HUES48 (cell line): ENCODE results near the gene SHKBP1.

ENCODE experiments used
- H3K27ac ChIP-seq: one replicate; pipeline ENCODE4 v1.7.0; 2013; ENCODE audit warnings: low read depth, low read length, inconsistent platforms
- H3K27me3 ChIP-seq: 2 replicates; pipeline ENCODE4 v1.6.1; 2013; ENCODE audit warnings: mild to moderate bottlenecking, low read length; ENCODE audit not compliant: control insufficient read depth, insufficient read depth
- H3K36me3 ChIP-seq: 2 replicates; pipeline ENCODE4 v1.6.1; 2013; ENCODE audit warnings: low read length; ENCODE audit not compliant: control insufficient read depth, insufficient read depth
- H3K4me1 ChIP-seq: 2 replicates; pipeline ENCODE4 v1.6.1; 2013; ENCODE audit warnings: mild to moderate bottlenecking, low read length; ENCODE audit not compliant: control insufficient read depth, insufficient read depth
- H3K4me3 ChIP-seq: 2 replicates; pipeline ENCODE4 v1.5.1; 2013; ENCODE audit warnings: mild to moderate bottlenecking, low read depth, low read length
- H3K9ac ChIP-seq: 2 replicates; pipeline ENCODE4 v1.6.1; 2013; ENCODE audit warnings: mild to moderate bottlenecking, low read depth, low read length, moderate library complexity
- H3K9me3 ChIP-seq: 2 replicates; pipeline ENCODE4 v1.6.1; 2013; ENCODE audit warnings: low read length; ENCODE audit not compliant: control insufficient read depth, insufficient read depth

Gene SHKBP1

GRCh38 chr19:40571831-40572495, 4.7 kb upstream of the SHKBP1 start:
- H3K27me3 ChIP-seq: peaks cover 34% of the 10 kb centered on the region
- no peak overlapping the region for H3K27ac ChIP-seq
- no peak overlapping the region for H3K4me3 ChIP-seq
- H3K36me3 ChIP-seq: no peaks in the 10 kb centered on the region
- H3K9ac ChIP-seq: no peak overlapping the region
- no peaks in the 10 kb centered on the region; the same call in 1 of the 2 replicates for H3K4me1 ChIP-seq
- H3K9me3 ChIP-seq: no peaks in the 10 kb centered on the region

- Histone ChIP-seq H3K9ac (no peak overlapping the region), H3K36me3 (peaks cover 9% of the 10 kb centered on the region), H3K27ac (no peak overlapping the region), H3K9me3 (no peaks in the 10 kb centered on the region), H3K4me1 (no peaks in the 10 kb centered on the region), H3K27me3 (peaks cover under 1% of the 10 kb centered on the region; the same call in 1 of the 2 replicates), H3K4me3 (peak overlapping the region; percentile 81)
Measured at GRCh38 chr19:40575326-40575725, 1.3 kb upstream of the SHKBP1 start.

GRCh38 chr19:40576151-40576584, 505 bp upstream of the SHKBP1 start:
- no peaks in the 10 kb centered on the region for H3K27me3 ChIP-seq
- peak overlapping the region; percentile 30; the same call in 1 of the 2 replicates for H3K9ac ChIP-seq
- no peaks in the 10 kb centered on the region for H3K9me3 ChIP-seq
- no peak overlapping the region for H3K27ac ChIP-seq
- H3K4me3 ChIP-seq: peak overlapping the region; percentile 81
- H3K4me1 ChIP-seq: no peaks in the 10 kb centered on the region
- H3K36me3 ChIP-seq: peaks cover 17% of the 10 kb centered on the region

GRCh38 chr19:40578442-40578908, 1.8 kb downstream of the SHKBP1 start:
- H3K9ac ChIP-seq: no peak overlapping the region
- peak overlapping the region; percentile 81; the same call in 1 of the 2 replicates for H3K4me3 ChIP-seq
- no peaks in the 10 kb centered on the region for H3K27me3 ChIP-seq
- no peak overlapping the region for H3K27ac ChIP-seq
- H3K4me1 ChIP-seq: no peaks in the 10 kb centered on the region
- peaks cover 33% of the 10 kb centered on the region for H3K36me3 ChIP-seq
- no peaks in the 10 kb centered on the region for H3K9me3 ChIP-seq

DNA sequence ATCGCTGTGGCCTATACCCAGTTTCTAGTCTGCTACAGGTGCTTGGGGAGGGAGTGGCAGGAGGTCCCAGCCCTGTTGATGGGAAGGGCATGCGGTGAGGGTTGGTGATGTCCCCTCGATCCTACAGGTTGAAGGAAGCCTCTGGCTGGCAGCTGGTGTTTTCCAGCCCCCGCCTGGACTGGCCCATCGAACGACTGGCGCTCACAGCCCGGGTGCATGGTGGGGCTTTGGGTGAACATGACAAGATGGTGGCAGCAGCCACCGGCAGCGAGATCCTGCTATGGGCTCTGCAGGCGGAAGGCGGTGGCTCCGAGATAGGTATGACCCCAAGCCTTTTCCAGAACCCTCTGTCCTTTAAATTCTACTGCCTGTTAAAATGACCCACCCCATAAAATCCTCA, 3.9 kb downstream of the SHKBP1 start:
- Histone ChIP-seq H3K36me3 (peaks cover 44% of the 10 kb centered on the region), H3K27me3 (no peaks in the 10 kb centered on the region), H3K9ac (no peak overlapping the region), H3K9me3 (no peaks in the 10 kb centered on the region), H3K4me1 (no peaks in the 10 kb centered on the region), H3K4me3 (no peak overlapping the region), H3K27ac (no peak overlapping the region)

DNA sequence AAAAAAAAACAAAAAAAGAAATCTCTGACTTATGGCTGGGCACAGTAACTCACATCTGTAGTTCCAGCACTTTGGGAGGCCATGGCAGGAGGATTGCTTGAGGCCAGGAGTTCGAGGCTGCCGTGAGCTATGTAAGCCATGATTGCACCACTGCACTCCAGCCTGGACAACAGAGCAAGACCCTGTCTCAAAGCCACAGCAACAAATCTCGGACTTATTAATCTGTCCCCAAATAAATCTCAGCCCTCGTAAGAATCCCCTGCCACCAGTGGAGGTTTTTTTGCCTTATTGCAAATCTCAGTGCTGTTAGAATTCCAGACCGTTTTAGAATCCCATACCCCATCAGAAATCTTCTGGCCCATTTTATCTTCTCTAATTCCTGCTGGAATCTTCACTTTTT, 4.9 kb downstream of the SHKBP1 start:
- no peak overlapping the region for H3K9ac ChIP-seq
- H3K4me1 ChIP-seq: no peaks in the 10 kb centered on the region
- no peaks in the 10 kb centered on the region for H3K9me3 ChIP-seq
- H3K36me3 ChIP-seq: peaks cover 49% of the 10 kb centered on the region
- H3K27me3 ChIP-seq: no peaks in the 10 kb centered on the region
- no peak overlapping the region for H3K27ac ChIP-seq
- H3K4me3 ChIP-seq: no peak overlapping the region

DNA sequence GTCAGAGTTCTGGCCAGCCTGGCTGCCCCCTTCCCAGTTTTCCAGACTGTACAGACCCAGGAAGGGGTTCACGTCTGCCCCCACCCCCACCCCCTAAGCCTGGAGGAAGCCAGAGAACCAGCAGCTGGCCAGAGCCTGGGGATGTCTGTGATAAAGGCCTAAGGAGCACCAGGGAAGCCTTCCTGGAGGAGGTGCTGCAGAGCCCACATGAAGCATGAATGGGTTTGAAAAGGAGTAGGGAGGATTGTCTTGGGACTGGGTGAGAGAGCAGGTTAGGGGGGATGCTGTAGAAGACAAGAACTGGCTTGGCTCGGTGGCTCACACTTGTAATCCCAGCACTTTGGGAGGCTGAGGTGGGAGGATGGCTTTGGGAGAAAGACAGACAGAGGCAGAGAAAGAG, 5.8 kb downstream of the SHKBP1 start:
- Histone ChIP-seq H3K4me1 (no peaks in the 10 kb centered on the region), H3K9me3 (no peaks in the 10 kb centered on the region)

GRCh38 chr19:40583283-40583682, 6.6 kb downstream of the SHKBP1 start:
- Histone ChIP-seq H3K27ac (no peak overlapping the region), H3K9me3 (no peaks in the 10 kb centered on the region), H3K9ac (no peak overlapping the region), H3K4me3 (no peak overlapping the region), H3K27me3 (no peaks in the 10 kb centered on the region), H3K4me1 (no peaks in the 10 kb centered on the region), H3K36me3 (peaks cover 61% of the 10 kb centered on the region)

More for the DNA sequence above, 5.8 kb downstream of the SHKBP1 start:
- Histone ChIP-seq H3K4me3 (no peak overlapping the region), H3K27ac (no peak overlapping the region), H3K36me3 (peaks cover 55% of the 10 kb centered on the region), H3K9ac (no peak overlapping the region), H3K27me3 (no peaks in the 10 kb centered on the region)

DNA sequence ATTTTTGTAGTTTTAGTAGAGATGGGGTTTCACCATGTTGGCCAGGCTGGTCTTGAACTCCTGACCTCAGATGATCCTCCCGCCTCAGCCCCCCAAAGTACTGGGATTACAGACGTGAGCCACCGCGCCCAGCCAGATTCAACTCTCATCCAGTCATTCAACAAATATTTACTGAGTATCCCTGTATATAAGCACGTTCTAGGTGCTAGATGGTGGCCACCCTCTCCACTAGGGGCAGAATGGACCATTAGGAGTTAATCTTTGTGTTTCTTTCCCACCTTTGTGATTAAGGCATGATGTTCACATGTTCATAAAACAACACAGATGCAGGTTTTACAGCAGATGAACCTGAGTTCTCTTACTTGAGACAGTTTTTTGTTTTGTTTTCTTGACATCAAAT, 7.3 kb downstream of the SHKBP1 start:
- Histone ChIP-seq H3K27ac (no peak overlapping the region), H3K9ac (no peak overlapping the region), H3K27me3 (no peaks in the 10 kb centered on the region), H3K4me1 (no peaks in the 10 kb centered on the region), H3K4me3 (no peak overlapping the region), H3K9me3 (no peaks in the 10 kb centered on the region), H3K36me3 (peaks cover 65% of the 10 kb centered on the region)

DNA sequence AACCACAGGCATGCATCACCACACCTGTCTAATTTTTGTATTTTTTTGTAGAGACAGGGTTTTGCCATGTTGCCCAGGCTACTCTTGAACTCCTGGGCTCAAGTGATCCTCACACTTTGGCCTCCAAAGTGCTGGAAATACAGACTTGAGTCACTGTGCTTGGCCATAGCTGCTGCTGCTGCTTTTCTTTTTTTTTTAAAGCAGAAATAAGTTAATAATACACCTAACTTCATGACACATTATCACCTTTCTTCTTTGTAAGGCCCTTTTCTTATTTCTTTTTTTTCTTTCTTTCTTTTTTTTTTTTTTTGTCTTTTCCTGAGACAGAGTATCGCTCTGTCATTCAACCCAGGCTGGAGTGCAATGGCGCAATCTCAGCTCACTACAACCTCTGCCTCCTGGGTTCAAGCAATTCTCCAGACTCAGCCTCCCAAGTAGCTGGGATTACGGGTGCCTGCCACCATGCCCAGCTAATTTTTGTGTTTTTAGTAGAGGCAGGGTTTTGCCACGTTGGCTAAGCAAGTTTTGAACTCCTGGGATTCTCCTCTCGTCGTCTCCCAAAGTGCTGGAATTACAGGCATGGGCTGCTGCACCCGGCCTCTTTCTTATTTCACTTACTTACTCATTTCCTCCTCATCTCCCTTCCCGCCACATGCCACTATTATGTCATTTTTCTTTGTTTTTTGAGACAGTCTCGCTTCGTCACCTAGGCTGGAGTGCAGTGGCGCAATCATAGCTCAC, 8.7 kb downstream of the SHKBP1 start:
- no peaks in the 10 kb centered on the region for H3K9me3 ChIP-seq
- no peaks in the 10 kb centered on the region for H3K4me1 ChIP-seq
- H3K27ac ChIP-seq: no peak overlapping the region
- H3K9ac ChIP-seq: no peak overlapping the region
- H3K27me3 ChIP-seq: no peaks in the 10 kb centered on the region
- no peak overlapping the region for H3K4me3 ChIP-seq
- H3K36me3 ChIP-seq: peaks cover 55% of the 10 kb centered on the region

DNA sequence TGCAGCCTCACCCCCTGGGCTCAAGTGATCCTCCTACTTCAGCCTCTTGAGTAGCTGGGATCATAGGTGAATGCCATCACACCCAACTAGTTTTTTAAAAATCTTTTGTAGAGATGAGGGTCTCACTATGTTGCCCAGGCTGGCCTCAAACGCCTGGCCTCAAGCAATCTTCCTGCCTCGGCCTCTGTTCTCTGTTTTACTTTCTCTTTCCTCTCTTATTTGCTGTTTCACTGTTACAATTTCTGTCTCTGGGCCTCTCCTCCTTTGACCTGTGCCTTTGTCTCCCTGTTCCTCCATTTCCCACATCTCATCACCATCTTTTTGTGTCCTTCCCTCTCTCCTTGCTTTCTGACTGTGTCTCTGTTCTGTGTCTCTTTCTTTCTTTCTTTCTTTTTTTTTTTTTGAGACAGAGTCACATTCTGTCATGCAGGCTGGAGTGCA, 9.3 kb downstream of the SHKBP1 start:
- Histone ChIP-seq H3K4me1 (no peaks in the 10 kb centered on the region), H3K27me3 (no peaks in the 10 kb centered on the region), H3K9me3 (no peaks in the 10 kb centered on the region), H3K9ac (no peak overlapping the region), H3K27ac (no peak overlapping the region), H3K4me3 (no peak overlapping the region), H3K36me3 (peaks cover 52% of the 10 kb centered on the region)
